NCI-H2081 treated with DMSO at 0.1 percent for 48 hours (cell line): Measurements from ENCODE around the gene NUBP2.
A peak's percentile ranks its signal among the peaks of the same experiment; 100 is the strongest.

Experiments used
- DNase-seq: peaks from one replicate; lab custom pipeline; 2025; lab: John Stamatoyannopoulos, UW

Gene NUBP2

DNA sequence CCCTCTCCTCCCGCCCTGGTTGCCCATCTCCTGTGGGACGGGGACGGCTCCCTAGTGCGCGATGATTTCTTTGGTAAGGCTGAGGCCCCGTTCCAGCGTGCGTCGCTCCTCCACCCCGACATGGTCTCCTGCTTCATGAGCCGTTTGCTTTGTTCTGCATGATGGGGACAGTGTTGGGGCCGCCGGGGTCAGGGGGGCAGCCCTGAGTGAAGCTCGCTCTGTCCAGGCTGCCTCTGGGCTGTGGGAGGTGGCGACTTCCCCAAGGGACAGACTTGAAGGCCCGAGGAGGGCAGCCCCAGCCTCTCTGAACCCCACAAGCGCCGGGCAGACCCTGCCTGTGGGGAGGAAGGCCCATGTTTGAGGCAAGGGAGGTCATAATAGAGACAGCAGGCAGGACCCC is 23.8 kb upstream of the NUBP2 start:
- DNase-seq: no peak

DNA sequence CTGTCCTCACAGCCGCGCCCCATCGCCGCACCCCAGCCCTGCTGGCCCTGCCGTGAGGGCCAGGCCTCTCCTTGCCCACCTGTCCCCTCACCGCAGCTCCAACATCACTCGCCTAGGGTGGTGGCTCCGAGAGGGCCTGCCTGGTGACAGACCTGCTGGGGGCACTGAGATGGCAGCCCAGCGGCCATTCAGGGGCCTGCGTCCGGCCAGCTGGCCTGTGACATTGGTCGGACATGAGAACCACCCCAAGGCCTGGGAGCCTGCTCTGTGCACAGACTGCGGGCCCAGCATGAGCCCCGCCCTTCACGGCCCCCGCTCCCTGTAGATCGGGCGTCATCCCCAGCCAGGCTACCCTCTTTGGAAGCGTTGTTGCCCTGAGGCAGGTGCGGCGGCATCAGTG is 23.2 kb upstream of the NUBP2 start:
- no peak for DNase-seq

DNA sequence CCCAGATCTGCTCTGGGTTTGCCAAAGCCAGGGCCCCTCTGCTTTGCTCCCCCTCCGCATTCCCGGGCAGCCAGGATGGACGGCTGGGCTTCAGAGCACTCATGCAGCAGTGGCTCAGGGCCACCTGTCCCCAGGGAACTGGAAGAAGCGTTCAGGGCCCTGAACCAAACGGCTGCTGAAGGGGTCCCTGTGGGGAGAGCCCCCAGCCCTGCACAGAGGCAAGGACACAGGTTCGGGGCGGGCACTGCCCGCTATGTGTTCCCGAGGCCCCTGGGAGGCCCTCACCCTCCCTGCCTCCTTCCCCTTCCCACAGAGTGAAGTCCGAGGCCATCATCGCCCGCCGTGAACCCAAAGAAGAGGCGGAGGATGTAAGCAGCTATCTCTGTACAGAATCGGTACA is 21.8 kb upstream of the NUBP2 start:
- DNase-seq: no peak

DNA sequence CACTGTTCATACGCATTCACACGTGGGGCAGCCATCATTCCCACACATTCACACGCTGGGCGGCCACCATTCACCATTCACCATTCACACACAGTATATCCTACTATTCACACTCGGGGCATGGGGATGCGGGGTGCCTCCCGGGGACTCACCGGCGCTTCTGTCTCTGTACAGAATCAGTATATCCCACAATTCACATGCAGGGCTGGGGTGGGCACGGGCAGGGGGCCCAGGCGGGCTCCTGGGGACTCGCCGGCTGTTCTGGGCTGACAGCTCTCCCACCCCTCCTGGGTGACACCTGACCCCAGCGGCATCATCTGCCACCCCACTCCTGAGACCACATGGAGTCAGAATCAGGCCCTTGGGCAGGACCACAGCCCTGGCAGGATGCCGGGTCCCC is 21.0 kb upstream of the NUBP2 start:
- DNase-seq: no peak

DNA sequence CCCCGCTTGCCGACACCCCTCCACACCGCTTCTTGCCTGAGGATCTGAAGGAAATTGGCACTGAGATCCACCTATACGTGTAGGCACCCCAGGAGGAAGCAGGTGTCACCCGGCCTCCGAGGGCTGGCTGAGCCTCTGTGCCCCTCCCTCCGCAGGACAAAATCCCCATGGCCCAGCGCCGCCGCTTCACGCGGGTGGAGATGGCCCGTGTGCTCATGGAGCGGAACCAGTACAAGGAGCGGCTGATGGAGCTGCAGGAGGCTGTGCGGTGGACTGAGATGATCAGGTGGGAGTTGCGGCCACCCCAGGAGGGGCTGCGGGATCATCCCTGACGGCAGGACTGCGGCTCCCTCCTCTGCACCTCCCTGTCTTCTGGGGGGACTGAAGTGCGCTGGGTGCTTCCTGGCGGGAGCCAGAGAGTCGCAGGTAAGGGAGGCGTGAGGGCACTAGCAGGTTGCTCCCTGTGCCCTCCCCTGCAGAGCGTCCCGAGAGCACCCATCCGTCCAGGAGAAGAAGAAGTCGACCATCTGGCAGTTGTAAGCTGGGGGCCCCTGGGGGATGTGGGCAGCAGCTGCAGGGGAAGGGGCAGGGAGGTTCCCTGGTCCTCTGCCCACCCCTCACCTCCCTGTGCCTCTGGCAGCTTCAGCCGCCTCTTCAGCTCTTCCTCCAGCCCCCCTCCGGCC is 20.4 kb upstream of the NUBP2 start:
- no peak for DNase-seq

DNA sequence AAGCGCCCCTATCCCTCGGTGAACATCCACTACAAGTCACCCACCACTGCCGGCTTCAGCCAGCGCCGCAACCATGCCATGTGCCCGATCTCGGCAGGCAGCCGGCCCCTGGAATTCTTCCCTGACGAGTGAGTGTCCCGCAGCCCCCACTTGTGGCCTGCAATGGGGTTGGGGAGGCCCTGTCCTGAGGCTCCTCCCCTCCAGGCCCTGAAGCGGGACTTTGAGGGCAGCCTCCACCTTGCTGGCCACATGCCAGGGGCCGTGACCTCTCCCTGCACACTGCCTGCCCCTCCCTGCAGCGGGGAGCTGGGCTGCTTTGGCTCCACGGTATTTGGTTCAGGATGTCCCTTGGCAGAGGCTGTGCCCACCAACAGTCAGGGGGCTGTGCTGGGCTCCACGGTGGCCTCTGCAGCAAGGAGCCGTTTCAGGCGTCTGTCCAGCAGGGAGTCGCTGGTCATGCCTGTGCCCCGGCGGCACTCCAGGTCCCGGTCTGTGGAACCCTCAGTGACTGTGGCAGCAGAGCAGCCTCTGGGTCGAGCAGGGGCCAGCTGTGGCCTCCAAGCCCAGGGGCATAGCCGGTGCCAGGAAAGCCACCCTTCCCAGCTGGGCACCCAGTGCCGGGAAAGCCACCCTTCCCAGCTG is 19.8 kb upstream of the NUBP2 start:
- no peak for DNase-seq

DNA sequence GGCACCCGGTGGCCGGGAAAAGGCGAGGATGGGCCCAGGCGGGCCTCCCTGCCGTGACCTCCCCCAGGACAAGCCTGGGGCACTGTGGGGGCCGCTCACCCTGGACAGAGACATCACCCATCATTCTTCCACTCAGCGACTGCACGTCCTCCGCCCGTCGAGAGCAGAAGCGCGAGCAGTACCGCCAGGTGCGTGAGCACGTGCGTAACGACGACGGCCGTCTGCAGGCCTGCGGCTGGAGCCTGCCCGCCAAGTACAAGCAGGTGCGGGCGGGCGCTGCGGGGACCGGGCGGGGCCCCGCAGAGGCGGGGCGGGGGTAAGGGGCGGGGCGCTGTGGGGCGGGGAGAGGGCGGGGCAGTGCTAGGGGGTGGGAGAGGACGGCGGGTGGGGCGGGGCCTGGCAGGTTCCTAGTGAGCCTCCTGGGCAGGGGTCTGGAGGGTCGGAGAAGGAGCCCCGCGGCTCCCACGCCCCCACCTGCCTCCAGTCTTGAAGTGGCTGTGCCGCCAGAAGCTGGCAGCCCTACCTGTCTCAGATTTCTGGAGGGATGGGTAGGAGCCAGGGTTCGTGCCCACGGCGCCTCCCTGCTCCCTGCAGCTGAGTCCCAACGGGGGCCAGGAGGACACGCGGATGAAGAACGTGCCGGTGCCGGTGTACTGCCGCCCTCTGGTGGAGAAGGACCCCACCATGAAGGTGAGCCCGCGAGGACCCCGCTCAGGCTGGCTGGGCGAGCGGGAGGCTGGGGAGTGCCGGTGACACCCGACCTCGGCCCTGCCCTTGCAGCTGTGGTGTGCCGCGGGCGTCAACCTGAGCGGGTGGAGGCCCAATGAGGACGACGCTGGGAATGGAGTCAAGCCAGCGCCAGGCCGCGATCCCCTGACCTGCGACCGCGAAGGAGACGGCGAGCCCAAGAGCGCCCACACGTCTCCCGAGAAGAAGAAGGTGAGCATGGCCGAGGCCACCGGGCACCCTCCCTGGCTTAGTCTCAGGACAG is 18.9 kb upstream of the NUBP2 start:
- DNase-seq: no peak

DNA sequence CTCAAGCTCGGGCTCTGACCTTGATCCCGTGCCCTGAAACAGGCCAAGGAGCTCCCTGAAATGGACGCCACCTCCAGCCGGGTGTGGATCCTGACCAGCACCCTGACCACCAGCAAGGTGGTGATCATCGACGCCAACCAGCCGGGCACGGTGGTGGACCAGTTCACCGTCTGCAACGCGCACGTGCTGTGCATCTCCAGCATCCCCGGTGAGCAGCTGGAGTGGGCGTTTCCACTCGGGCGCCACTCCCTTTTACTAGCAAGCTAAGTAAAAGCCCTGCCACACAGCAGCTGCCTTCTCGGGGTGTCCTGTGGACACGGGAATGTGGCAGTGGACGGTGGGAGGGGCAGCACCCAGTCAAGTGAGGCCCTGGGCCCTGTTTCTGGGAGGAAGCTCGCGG is 17.8 kb upstream of the NUBP2 start:
- DNase-seq: no peak

DNA sequence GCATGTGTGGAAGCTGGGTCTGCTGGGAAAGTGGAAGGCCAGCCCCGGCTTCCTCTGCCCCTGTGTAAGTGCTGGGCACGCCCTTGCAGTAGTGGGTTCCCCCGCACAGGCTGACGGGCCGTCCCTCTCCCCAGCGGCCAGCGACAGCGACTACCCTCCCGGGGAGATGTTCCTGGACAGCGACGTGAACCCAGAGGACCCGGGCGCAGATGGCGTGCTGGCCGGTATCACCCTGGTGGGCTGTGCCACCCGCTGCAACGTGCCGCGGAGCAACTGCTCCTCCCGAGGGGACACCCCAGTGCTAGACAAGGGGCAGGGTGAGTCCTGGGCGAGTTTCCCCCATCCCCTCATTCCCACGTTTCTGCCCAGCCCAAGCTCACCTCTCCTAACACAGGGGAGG is 16.9 kb upstream of the NUBP2 start:
- no peak for DNase-seq

DNA sequence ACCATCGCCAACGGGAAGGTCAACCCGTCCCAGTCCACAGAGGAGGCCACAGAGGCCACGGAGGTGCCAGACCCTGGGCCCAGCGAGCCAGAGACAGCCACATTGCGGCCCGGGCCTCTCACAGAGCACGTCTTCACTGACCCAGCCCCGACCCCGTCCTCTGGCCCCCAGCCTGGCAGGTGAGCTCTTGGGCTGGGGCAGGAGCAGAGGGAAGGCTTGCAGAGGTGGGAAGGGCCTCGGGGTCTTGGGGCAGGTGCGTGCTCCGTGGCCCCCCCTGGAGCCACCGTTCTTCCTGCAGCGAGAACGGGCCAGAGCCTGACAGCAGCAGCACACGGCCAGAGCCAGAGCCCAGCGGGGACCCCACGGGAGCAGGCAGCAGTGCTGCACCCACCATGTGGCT is 16.5 kb upstream of the NUBP2 start:
- no peak for DNase-seq

DNA sequence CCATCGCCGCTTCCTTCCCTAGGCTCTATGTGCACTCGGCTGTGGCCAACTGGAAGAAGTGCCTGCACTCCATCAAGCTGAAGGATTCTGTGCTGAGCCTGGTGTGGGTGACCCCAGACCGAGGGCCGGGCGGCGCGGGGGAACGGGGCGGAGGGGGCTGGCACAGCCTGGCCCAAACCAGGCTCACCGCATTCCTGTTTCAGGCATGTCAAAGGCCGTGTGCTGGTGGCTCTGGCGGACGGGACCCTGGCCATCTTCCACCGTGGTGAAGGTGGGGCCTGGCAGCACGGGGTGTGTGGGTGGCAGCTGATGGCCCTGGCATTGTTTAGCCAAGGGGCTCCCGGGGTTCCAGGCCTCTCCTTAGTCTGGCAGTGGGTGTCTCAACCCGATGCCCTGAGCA is 16.1 kb upstream of the NUBP2 start:
- no peak for DNase-seq

DNA sequence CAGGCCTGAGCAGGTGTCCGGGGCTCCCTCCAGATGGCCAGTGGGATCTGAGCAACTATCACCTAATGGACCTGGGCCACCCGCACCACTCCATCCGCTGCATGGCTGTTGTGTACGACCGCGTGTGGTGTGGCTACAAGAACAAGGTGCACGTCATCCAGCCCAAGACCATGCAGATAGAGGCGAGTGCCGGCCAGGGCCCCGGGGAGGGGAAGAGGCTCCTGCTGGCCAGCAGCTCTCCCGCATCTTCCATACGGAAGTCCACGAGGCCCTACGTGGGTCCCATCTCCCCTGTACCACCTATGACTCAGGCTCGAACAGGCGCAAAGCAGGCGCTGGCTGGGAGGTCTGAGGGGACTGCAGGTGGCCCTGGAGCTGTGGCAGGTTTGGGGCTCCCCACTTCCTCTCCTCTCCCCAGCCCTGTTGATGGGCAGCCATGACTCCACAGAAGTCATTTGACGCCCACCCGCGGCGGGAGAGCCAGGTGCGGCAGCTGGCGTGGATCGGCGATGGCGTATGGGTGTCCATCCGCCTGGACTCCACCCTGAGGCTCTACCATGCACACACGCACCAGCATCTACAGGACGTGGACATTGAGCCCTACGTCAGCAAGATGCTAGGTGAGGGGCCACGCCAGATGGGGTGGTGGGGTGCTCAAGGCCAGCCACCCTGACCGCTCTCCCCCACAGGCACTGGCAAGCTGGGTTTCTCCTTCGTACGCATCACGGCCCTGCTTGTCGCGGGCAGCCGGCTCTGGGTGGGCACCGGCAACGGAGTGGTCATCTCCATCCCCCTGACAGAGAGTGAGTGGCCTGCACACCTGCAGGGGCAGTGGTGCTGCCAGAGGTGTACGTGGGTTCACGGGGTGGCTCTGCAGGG is 15.4 kb upstream of the NUBP2 start:
- DNase-seq: no peak

DNA sequence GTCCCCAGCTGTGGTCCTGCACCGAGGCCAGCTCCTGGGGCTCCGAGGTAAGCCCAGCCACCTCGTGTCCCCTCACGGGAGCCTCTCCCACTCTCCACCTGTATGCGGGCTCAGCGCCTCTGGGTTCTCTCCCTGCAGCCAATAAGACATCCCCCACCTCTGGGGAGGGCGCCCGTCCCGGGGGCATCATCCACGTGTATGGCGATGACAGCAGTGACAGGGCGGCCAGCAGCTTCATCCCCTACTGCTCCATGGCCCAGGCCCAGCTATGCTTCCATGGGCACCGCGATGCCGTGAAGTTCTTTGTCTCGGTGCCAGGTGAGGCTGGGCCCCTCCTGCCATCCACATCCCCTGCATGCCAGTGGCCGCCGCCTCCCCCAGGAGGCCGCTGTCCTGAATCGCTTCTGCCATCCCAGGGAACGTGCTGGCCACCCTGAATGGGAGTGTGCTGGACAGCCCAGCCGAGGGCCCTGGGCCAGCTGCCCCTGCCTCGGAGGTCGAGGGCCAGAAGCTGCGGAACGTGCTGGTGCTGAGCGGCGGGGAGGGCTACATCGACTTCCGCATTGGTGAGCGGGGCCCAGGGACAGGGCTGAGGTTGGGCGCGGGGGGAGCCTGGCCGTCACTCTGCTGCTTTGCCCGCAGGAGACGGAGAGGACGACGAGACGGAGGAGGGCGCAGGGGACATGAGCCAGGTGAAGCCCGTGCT is 14.5 kb upstream of the NUBP2 start:
- no peak for DNase-seq

DNA sequence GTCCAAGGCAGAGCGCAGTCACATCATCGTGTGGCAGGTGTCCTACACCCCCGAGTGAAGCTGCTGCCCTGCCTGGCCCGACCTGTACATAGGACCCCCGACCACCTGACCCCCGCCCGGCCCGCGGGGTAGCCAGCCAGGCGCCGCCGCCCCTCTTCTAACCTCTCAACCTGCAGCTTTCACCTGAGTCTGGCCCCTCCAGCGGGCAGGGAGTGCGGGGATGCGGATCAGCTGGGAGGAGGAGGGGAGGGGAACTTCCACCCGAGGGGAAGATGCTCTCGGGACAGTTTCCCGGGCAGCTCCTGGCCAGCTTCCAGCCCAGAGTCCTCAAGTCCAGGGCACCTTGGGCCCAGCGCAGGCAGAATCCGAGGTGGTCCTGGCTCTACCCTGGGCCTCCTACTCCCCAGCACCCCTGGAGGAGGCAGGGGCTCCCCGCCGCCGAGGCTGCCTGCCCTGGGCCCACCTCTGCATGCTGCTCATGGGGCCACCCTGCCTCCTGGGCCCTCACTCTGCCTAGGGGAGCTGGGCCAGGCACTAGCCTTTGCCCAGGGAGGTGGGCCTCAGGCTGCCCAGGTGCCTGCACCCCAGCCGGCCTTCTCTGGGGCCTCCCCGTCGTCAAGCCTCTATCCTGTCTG is 13.9 kb upstream of the NUBP2 start:
- DNase-seq: no peak

DNA sequence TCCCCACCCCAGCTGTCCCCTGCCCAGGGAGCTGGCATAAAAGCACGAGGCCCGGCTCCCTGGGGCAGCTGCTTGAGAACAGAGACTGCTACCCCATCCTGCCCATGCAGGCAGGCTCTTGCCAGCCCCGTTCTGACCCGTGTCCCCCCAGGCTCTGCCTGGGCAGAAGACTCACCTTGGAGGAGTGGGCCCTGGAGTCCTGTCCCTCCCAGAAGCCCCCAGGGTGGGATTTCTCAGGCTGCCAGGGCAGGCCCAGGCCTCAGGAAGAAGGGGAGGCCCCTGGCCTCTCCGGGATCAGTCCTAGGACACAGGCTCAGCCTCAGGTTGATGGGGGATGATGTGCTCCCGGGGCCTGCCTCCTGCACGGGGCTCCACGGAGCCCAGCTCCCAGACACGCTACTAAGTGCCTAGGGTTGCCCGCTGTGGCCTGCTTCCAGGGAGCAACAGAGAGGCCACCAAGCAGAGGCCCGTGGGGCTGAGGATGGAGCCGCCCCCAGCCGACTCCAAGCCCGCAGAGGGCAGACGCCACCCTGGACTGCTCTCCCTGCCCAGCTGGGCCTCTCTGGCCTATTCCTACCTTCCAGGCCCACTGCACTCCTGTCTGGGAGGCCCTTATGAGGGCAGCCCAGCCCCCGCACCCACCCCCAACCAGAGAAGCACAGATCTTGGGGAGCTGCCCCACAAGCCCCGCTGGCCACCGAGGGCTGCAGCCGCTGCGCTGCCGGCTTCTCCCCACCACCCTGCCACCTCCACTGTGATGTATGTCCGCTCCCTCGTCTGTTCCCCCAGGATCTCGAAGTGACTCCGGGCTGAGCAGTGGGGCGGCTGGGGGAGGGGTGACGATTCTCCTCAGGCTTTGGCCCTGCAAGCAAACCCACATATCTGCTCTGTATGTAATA is 13.1 kb upstream of the NUBP2 start:
- DNase-seq: no peak

DNA sequence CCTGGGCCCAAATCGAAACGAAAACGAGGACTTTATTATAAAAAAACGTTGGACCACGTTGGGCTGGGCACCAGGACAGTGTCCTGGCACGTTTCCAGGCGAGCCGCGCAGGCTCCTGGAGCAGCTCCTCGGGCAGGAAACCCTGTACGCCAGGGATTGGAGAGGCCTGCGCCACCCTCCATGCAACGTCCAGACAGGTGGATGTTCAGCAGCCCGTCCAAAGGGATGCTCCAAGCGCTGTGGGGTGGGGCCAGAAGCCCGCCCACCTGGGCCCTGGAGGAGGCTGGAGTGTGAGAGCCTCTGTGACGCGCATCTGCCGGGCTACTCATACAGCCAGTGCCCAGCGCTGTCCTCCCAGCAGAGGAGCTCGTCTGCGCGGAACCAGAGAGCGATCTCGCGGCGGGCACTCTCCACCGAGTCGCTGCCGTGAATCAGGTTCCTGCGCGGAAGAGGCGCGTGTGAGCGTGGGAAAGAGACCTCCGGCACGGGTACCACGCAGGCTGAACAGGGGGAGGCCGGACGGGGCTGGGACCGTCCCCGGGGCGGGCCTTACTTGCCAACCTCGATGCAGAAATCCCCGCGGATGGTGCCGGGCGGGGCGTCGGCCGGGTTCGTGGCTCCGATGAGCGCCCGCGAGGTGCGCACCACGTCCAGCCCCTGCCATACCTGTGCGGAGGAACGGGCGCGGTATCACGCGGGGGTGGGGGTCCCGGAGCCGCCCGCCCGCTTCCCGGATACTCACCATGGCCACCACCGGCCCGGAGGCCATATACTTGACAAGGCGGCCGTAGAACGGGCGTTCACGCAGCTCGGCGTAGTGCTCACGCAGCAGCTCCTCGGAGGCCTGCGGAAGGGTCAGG is 12.2 kb upstream of the NUBP2 start:
- DNase-seq: peak; percentile 38

DNA sequence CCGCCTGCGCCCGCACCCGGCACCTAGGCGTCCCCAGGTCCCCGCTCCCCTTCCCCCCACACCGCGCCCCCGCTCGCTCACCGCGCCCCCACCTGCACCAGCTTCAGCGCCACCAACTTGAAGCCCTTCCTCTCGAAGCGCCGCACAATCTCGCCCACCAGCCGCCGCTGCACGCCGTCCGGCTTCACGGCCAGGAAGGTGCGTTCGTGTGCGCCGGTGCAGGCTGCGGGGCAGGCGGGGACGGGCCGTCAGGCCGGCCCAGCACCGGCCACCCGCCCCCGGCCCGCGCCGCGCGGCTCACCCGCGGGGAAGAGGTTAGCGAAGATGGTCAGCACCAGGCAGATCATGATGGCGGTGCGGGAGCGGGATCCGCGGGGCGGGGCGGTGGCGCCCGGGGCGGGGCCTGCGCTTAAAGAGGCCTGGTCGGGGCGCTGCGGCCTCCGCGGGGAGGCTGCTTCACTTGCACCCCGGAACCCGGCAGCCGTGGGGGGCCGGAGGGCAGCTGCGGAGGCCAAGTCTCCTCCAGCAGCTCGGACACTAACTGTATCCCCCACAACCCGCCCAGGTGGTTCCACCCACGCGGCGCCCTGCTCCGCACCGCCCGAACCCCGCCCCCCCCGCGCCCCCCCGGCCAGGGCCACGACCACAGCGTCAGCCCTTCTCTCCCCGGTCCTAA is 11.4 kb upstream of the NUBP2 start, which contains the start of gene NME3:
NME3 (minus strand) TSS at position 356 of the 676 bp plus-strand sequence; CDS start at position 347, 9 bp downstream.
- DNase-seq: no peak

DNA sequence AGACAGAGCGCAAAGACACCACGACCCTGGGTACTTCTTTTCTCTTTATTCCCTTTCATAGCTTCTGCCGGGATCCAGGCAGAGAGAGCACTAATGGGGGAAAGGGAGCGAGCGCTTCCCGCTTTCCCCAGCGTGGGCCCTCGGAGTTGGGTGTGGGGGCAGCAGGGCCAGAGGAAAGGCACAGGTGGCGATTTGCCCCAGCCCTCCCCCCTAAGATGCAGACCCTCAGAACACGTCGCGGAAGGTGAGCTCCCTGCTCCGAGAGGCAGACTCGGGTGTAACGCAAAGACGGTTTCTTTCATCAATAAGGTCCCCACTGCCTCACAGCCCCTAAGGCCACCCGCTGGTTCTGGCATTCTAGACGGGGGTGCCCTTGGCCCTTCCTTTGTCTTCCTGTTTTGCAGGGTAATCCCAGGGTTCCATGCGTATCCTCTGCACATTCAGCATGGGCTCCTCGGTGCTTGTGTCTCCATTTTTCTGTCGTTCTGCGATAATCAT is 10.8 kb upstream of the NUBP2 start:
- DNase-seq: no peak
